K562 (cell line): Measurements from ENCODE around the gene KAT7. TPM values are rescaled to one million over a fixed set of nuclear protein-coding genes. Genes with fewer than 3 reads are reported as not detected.

ENCODE experiments used
- ATF3 ChIP-seq, 2 experiments: fragments of 450-650 bp in 1 of 2; sonication (generic) in 1 of 2; formaldehyde crosslinking in 1 of 2; IDR thresholded peaks in 1 of 2; conservative IDR thresholded peaks in 1 of 2; 2 replicates each; pipeline versions ENCODE4 v1.6.1 to v1.8.1; 2016 to 2023; ENCODE audit warnings: mild to moderate bottlenecking in 2 of 2, moderate library complexity in 2 of 2, inconsistent platforms in 1 of 2, missing genetic modification reagents in 1 of 2
- ATF7 ChIP-seq: fragments of 450-650 bp; IDR thresholded peaks from 2 replicates; pipeline ENCODE4 v1.7.1; 2014; ENCODE audit warnings: mild to moderate bottlenecking, moderate library complexity
- BACH1 ChIP-seq: fragments of 200-800 bp; sonication (Bioruptor generic); IDR thresholded peaks from 2 replicates; pipeline ENCODE4 v1.6.1; 2016; ENCODE audit warnings: missing genetic modification characterization, missing compliant biosample characterization
- BRF1 ChIP-seq: IDR thresholded peaks from 3 replicates; pipeline ENCODE4 v1.6.1; 2011; ENCODE audit warnings: borderline replicate concordance, mild to moderate bottlenecking; ENCODE audit not compliant: insufficient read length; ENCODE audit errors: extremely low read depth
- C11orf30 ChIP-seq: fragments of 450-650 bp; IDR thresholded peaks from 2 replicates; pipeline ENCODE4 v1.6.1; 2016; ENCODE audit warnings: low read depth, mild to moderate bottlenecking
- EZH2 ChIP-seq: IDR thresholded peaks from 2 replicates; pipeline ENCODE4 v1.6.1; 2012; ENCODE audit warnings: low read depth, mild to moderate bottlenecking, inconsistent platforms, low read length, borderline replicate concordance
- KAT7 ChIP-seq: sonication (generic); formaldehyde crosslinking; IDR thresholded peaks from 2 replicates; pipeline ENCODE4 v1.8.0; 2022; ENCODE audit warnings: missing genetic modification reagents, mild to moderate bottlenecking, borderline replicate concordance
- NFE2 ChIP-seq: IDR thresholded peaks from 2 replicates; pipeline ENCODE4 v1.6.1; 2014; ENCODE audit warnings: antibody characterized with exemption, low read depth
- ZNF175 ChIP-seq: fragments of 200-800 bp; sonication (Bioruptor generic); IDR thresholded peaks from 2 replicates; pipeline ENCODE4 v1.6.1; 2016; ENCODE audit warnings: low read depth, mild to moderate bottlenecking, missing genetic modification characterization, missing compliant biosample characterization
- ZNF639 ChIP-seq, 2 experiments: fragments of 200-800 bp in 1 of 2; sonication (Bioruptor generic) in 1 of 2; sonication (generic) in 1 of 2; formaldehyde crosslinking in 1 of 2; IDR thresholded peaks in 1 of 2; conservative IDR thresholded peaks in 1 of 2; 2 replicates each; pipeline versions ENCODE4 v1.5.0 to v1.6.1; 2016 to 2020; ENCODE audit warnings: missing compliant biosample characterization in 1 of 2, missing genetic modification characterization in 1 of 2, missing genetic modification reagents in 1 of 2
- polyA plus RNA-seq, 8 experiments: library from polyadenylated mRNA; depleted of rRNA in 4 of 8; stranded (reverse) in 5 of 8; unstranded in 3 of 8; fragments of >200 nt; fragmentation: Nextera tagmentation in 2 of 8; fragmentation: Illumina TruSeq in 1 of 8; extraction: Ambion mirVana in 2 of 8; extraction: Trizol in 1 of 8; gene quantifications; 2 replicates each; pipeline versions ENCODE4 v1.2.1 to v1.2.3, GENCODE V29; 2011 to 2014; ENCODE audit warnings: inconsistent platforms in 1 of 8, missing spikeins in 1 of 8
- total RNA-seq, 7 experiments: library from RNA; depleted of rRNA in 6 of 7; stranded (reverse); fragments of >200 nt in 6 of 7; fragmentation: Illumina TruSeq in 2 of 7; extraction: Trizol in 2 of 7; gene quantifications; 2 replicates each; pipeline versions ENCODE4 v1.2.1 to v1.2.3, GENCODE V29; 2011 to 2021; ENCODE audit warnings: low replicate concordance in 1 of 7
- TF ChIP-seq, protein P1 (sequence below): fragments of 450-650 bp; IDR thresholded peaks from 2 replicates; pipeline ENCODE4 v1.6.1; 2017; ENCODE audit warnings: antibody characterized with exemption, mild to moderate bottlenecking
- TF ChIP-seq, protein P2 (sequence below): sonication (generic); IDR thresholded peaks from 2 replicates; pipeline ENCODE4 v1.6.1; 2016
- TF ChIP-seq, protein P3 (sequence below): sonication (generic); formaldehyde crosslinking; IDR thresholded peaks from 2 replicates; pipeline ENCODE4 v1.8.0; 2022; ENCODE audit warnings: missing genetic modification reagents, mild to moderate bottlenecking, borderline replicate concordance

The KAT7 gene
- total and polyA plus RNA-seq, 9 of the 15 experiments (the other 6 are each of a cell fraction or from before 2014, with no cell fraction given): 10.8 to 57.3 (median 34.8) TPM

DNA sequence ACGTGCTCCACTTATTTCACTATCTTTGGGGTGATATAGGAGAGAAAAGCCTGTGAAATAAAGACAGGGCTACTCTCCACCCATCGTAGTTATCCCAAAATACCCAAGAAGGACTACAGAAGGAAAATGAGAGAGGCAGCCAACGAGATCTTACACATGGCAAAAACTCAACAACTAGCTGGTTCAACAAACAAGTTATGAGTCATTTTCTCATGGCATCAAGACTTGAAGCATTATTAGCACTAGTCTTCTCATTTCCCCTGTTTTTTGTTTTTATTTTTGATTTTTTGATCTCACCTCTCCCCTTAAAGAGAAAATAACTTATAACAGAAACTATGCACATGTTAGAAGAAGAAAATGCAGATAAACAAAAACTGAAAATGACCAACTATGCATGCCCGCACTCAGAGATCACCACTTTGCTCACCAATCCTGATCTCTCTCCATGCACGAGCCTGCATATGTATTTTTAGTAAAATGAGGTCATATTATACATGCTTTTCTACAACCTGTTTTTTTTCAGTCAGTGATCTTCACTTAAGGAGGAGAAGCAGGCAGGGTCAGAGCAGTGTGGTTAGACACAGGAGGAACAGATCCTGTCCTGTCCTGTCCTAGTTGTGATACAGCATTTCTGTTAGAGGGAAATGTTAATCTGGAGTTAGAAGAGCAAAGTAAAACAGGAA, 47.3 kb upstream of the KAT7 start (continued):
- TF ChIP-seq, protein P1, sequence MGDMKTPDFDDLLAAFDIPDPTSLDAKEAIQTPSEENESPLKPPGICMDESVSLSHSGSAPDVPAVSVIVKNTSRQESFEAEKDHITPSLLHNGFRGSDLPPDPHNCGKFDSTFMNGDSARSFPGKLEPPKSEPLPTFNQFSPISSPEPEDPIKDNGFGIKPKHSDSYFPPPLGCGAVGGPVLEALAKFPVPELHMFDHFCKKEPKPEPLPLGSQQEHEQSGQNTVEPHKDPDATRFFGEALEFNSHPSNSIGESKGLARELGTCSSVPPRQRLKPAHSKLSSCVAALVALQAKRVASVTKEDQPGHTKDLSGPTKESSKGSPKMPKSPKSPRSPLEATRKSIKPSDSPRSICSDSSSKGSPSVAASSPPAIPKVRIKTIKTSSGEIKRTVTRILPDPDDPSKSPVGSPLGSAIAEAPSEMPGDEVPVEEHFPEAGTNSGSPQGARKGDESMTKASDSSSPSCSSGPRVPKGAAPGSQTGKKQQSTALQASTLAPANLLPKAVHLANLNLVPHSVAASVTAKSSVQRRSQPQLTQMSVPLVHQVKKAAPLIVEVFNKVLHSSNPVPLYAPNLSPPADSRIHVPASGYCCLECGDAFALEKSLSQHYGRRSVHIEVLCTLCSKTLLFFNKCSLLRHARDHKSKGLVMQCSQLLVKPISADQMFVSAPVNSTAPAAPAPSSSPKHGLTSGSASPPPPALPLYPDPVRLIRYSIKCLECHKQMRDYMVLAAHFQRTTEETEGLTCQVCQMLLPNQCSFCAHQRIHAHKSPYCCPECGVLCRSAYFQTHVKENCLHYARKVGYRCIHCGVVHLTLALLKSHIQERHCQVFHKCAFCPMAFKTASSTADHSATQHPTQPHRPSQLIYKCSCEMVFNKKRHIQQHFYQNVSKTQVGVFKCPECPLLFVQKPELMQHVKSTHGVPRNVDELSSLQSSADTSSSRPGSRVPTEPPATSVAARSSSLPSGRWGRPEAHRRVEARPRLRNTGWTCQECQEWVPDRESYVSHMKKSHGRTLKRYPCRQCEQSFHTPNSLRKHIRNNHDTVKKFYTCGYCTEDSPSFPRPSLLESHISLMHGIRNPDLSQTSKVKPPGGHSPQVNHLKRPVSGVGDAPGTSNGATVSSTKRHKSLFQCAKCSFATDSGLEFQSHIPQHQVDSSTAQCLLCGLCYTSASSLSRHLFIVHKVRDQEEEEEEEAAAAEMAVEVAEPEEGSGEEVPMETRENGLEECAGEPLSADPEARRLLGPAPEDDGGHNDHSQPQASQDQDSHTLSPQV: peak; percentile 19; the same call in 1 of the 2 replicates
- TF ChIP-seq ATF3 (IDR thresholded peaks at IDR 0.05) (peak; percentile 53), ATF3 (CRISPR knock-in tag; conservative IDR thresholded peaks at IDR 0.05) (no peak), ZNF639 (CRISPR knock-in tag; conservative IDR thresholded peaks at IDR 0.05 in 1 of 2, IDR thresholded peaks at IDR 0.05 in 1 of 2) (0 out of 4 replicates have a peak, but pooled peaks of 1 of the 2 experiments have one; percentile 21), ZNF175 (0 out of 2 replicates have a peak, but pooled peaks have one; percentile 7), BRF1 (no peak), NFE2 (peak; percentile 57), C11orf30 (peak; percentile 32; the same call in 1 of the 2 replicates), ATF7 (peak; percentile 22; the same call in 1 of the 2 replicates), BACH1 (0 out of 2 replicates have a peak, but pooled peaks have one; percentile 22), KAT7 (CRISPR knock-in tag) (0 out of 2 replicates have a peak, but pooled peaks have one; percentile 24), EZH2 (no peak)
- TF ChIP-seq, protein P2, sequence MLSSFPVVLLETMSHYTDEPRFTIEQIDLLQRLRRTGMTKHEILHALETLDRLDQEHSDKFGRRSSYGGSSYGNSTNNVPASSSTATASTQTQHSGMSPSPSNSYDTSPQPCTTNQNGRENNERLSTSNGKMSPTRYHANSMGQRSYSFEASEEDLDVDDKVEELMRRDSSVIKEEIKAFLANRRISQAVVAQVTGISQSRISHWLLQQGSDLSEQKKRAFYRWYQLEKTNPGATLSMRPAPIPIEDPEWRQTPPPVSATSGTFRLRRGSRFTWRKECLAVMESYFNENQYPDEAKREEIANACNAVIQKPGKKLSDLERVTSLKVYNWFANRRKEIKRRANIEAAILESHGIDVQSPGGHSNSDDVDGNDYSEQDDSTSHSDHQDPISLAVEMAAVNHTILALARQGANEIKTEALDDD: peak; percentile 43; the same call in 1 of the 2 replicates
- TF ChIP-seq, protein P3, sequence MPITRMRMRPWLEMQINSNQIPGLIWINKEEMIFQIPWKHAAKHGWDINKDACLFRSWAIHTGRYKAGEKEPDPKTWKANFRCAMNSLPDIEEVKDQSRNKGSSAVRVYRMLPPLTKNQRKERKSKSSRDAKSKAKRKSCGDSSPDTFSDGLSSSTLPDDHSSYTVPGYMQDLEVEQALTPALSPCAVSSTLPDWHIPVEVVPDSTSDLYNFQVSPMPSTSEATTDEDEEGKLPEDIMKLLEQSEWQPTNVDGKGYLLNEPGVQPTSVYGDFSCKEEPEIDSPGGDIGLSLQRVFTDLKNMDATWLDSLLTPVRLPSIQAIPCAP (CRISPR knock-in tag): no peak
